Lower leg skin (tissue), 4 donors: ENCODE results near the gene VPREB3. TPM values are rescaled to one million over a fixed set of nuclear protein-coding genes. Genes with fewer than 3 reads are reported as not detected.

Experiments used
- DNase-seq, 2 donors: peaks; one replicate each; pipeline ENCODE4 v3.0.0-alpha.2; 2019; ENCODE audit warnings: low spot score in 2 of 2
- H3K4me3 ChIP-seq: fragments of 200-600 bp; sonication (generic); 2 replicates; pipeline ENCODE4 v1.5.1; 2017; ENCODE audit warnings: mild to moderate bottlenecking, low read depth; ENCODE audit not compliant: poor library complexity, severe bottlenecking
- POLR2A ChIP-seq, 2 donors: fragments of 450-650 bp; IDR thresholded peaks; one replicate each; pipeline ENCODE4 v1.6.1; 2016 to 2017; ENCODE audit warnings: antibody characterized with exemption in 2 of 2, mild to moderate bottlenecking in 1 of 2, moderate library complexity in 1 of 2
- WGBS, 2 donors: methylation state at CpG; one replicate each; pipeline ENCODE4 v1.1.5; 2018; 5-methylcytosine and 5-hydroxymethylcytosine counted together
- intact Hi-C: fragments of 100-400 bp; cut with DNase I; formaldehyde crosslinking; loops from one replicate; pipeline ENCODE4 v1.15.0; 2023; ENCODE audit warnings: low total_unique reads
- total RNA-seq, 4 donors: library from RNA; depleted of rRNA; stranded (reverse); fragments of >200 nt; gene quantifications; one replicate each; pipeline ENCODE4 v1.1.0, GENCODE V29; 2016
- TF ChIP-seq, protein P1 (sequence below), 3 donors: fragments of 450-650 bp; IDR thresholded peaks; one replicate each; pipeline ENCODE4 v1.5.1; 2016; ENCODE audit warnings: antibody characterized with exemption in 3 of 3, mild to moderate bottlenecking in 3 of 3, moderate library complexity in 2 of 3

VPREB3 gene
- total RNA-seq, 4 donors from 2014 or later, result not detected

DNA sequence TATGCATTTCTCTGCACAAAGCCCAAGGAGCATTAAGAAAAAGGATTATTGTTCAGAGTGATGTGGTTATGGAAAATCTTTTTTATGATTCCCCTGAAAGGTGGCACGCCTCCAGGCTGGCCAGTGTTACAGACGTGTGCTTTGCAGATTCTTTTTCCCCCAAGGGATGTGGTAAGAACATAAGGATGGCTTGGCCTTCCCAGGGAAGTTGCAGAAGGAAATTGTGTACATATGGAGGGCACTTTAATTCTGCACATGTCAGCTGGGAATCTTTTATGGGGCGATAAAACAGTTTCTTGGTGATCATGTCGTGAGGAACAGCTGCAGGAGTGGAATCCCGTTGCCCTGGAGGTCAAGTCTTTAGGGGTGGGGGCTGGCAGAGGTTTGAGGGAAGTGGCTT, 42.2 kb upstream of the VPREB3 start:
- intact Hi-C loops, result no loop called here
- DNase-seq, result no peak
- no peak for TF ChIP-seq POLR2A (IDR thresholded peaks at IDR 0.05)
- TF ChIP-seq, protein P1, sequence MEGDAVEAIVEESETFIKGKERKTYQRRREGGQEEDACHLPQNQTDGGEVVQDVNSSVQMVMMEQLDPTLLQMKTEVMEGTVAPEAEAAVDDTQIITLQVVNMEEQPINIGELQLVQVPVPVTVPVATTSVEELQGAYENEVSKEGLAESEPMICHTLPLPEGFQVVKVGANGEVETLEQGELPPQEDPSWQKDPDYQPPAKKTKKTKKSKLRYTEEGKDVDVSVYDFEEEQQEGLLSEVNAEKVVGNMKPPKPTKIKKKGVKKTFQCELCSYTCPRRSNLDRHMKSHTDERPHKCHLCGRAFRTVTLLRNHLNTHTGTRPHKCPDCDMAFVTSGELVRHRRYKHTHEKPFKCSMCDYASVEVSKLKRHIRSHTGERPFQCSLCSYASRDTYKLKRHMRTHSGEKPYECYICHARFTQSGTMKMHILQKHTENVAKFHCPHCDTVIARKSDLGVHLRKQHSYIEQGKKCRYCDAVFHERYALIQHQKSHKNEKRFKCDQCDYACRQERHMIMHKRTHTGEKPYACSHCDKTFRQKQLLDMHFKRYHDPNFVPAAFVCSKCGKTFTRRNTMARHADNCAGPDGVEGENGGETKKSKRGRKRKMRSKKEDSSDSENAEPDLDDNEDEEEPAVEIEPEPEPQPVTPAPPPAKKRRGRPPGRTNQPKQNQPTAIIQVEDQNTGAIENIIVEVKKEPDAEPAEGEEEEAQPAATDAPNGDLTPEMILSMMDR (IDR thresholded peaks at IDR 0.05), result no peak
- no peak overlapping the region for H3K4me3 ChIP-seq
- WGBS, 2 donors, result 54% methylated on average over 5 of the region's 5 CpGs

DNA sequence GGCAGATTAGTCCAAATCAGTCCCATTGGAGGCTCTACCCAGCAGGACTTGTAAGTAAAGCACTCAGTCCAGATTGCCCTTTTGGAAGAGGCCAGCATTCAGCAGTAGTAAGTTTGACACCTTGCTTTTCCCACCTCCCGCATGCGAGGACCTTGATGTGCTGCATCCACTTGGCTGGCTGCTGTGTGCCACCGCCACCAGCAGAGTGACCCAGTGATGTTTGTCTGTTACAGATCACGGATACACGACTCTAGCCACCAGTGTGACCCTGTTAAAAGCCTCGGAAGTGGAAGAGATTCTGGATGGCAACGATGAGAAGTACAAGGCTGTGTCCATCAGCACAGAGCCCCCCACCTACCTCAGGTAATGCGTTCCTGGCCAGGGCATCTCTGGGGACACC, 39.1 kb upstream of the VPREB3 start:
- no peak for TF ChIP-seq POLR2A (IDR thresholded peaks at IDR 0.05)
- TF ChIP-seq, protein P1 (IDR thresholded peaks at IDR 0.05), result no peak
- intact Hi-C loops, result no loop called here
- DNase-seq, result no peak
- H3K4me3 ChIP-seq, result no peak overlapping the region
- 93 to 94% methylated on average over 8 of the region's 8 CpGs for WGBS, 2 donors

DNA sequence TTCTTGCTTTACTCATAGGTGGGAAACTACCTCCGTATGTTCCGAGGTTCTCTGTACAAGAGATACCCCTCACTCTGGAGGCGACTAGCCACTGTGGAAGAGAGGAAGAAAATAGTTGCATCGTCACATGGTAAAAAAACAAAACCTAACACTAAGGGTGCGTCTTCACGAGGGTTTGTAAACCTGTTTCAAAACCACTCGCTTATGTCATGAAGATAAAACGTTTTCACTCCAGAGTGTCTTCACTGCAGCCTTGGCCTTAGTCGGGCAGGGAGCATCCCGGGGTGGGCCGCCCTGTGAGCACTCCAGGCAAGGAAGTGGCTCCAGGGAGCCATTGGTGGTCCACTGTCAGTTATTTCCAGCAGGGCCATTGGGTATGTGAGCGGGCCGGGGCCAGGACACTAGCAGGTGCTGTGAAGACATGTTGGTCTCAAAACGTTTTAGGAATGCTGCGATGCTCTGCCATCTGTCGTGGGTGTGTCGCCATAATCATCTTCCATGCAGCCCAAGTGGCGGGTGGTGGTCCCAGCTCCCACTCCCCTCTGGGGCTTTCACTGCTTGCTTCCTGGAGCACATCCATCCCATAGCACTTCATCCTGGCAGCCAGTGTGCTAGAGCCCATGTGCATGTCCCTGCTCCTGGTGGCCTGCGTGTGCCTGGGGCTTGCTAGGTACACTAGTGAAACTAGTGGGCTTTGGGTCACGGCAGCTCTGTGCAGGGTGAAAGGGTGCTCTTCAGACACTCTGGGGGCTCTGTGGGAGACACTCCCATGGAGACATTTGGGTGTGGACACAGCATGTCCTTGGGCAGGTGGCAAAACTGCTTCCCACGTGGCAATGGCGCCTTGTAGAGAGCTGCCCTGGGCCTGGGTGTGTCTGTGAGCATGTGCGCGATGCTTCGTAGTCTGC, 37.8 kb upstream of the VPREB3 start:
- TF ChIP-seq, protein P1 (IDR thresholded peaks at IDR 0.05), result no peak
- TF ChIP-seq POLR2A (IDR thresholded peaks at IDR 0.05), result no peak
- no peak for DNase-seq
- 76 to 81% methylated on average over 24 to 25 of the region's 25 CpGs for WGBS, 2 donors
- intact Hi-C loops, result no loop called here
- no peak overlapping the region for H3K4me3 ChIP-seq

DNA sequence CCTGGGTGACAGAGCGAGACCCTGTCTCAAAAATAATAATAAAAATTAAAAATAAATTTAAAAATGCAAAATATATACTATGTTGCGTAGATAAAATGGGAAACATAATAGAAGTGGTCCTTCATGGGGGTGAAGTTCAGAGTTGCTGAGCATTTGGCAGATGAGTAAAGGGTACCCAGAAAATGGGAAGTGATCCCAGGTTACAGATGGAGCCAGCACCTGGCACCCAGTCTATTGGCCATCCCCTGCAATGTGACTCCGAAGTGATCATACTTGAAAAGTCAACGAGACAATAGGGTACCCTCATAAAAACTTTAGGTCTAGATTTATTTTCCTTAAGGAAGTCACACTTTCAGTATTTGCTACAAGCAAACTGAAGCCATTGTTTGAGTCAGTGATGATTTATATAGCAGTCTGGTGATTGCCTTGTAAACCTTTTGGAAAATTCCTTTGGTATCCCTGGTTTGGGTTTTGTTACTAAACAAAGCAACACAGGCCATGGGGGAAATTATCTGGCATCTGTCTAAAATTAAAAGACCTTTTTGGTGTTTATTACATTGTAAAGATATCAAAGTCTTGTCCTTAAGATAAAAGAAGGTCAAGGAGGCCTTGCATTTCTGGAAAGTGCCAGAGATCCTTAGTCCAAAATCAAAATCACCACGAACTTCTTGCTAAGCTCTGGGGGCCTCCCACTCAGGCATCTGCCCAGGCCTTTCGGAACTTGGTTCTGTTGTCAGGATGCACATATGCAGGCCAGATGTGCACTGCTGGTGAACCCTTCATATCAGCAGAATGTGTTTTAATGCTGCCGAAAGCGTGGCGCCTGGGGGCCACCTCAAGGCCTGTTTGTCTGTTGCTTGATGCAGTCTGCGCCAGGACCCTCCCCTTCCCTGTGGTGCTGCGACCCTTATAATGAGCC, 36.9 kb upstream of the VPREB3 start:
- WGBS, 2 donors, result 51 to 65% methylated on average over 11 of the region's 11 CpGs
- H3K4me3 ChIP-seq, result no peak overlapping the region
- intact Hi-C loops, result no loop called here
- peak in 1 of 2 donors; percentile 54 for DNase-seq
- no peak for TF ChIP-seq POLR2A (IDR thresholded peaks at IDR 0.05)
- TF ChIP-seq, protein P1 (IDR thresholded peaks at IDR 0.05), result no peak

DNA sequence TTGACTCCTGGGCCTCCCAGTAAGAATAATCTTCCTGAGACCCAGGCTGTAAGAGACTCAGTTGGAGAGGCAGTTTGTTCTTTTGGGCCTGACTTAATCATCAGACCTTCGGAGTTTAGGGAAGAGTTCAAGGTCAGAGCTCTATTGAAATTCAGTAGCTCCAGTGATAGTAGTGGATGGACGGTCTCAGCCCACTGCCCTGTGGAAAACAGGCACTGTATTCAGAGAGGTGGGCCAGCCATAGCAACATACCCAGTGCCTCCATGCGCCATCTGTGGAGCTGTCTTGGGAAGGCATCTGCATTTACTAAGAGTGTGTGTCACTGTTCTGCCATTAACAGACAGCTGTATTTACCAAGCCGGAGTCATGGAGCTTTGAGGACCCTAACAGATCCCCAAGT, 35.4 kb upstream of the VPREB3 start:
- WGBS, 2 donors, result 87 to 88% methylated on average over 4 of the region's 4 CpGs
- no peak for DNase-seq
- H3K4me3 ChIP-seq, result no peak overlapping the region
- intact Hi-C loops, result no loop called here
- no peak for TF ChIP-seq POLR2A (IDR thresholded peaks at IDR 0.05)
- TF ChIP-seq, protein P1 (IDR thresholded peaks at IDR 0.05), result no peak
